GM19025 (cell line): Measurements from ENCODE around the gene ATP2A1.
A peak's percentile ranks its signal among the peaks of the same experiment; 100 is the strongest.
"Not testable (repeated sequence)": the region's sequence is repeated elsewhere in the genome, so short reads cannot be mapped to it uniquely, and the experiment has no call there.

Source experiments
- ATAC-seq: cut with Tn5 transposase; IDR thresholded peaks from one replicate; pipeline ENCODE4 v1.9.1; 2021; ENCODE audit warnings: mild to moderate bottlenecking, low read depth, moderate library complexity; ENCODE audit not compliant: unreplicated experiment

The ATP2A1 gene

DNA sequence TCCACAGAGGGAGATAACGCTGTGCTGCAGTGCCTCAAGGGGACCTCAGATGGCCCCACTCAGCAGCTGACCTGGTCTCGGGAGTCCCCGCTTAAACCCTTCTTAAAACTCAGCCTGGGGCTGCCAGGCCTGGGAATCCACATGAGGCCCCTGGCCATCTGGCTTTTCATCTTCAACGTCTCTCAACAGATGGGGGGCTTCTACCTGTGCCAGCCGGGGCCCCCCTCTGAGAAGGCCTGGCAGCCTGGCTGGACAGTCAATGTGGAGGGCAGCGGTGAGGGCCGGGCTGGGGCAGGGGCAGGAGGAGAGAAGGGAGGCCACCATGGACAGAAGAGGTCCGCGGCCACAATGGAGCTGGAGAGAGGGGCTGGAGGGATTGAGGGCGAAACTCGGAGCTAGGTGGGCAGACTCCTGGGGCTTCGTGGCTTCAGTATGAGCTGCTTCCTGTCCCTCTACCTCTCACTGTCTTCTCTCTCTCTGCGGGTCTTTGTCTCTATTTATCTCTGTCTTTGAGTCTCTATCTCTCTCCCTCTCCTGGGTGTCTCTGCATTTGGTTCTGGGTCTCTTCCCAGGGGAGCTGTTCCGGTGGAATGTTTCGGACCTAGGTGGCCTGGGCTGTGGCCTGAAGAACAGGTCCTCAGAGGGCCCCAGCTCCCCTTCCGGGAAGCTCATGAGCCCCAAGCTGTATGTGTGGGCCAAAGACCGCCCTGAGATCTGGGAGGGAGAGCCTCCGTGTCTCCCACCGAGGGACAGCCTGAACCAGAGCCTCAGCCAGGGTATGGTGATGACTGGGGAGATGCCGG, 54.3 kb downstream of the ATP2A1 start:
- no peak for ATAC-seq

DNA sequence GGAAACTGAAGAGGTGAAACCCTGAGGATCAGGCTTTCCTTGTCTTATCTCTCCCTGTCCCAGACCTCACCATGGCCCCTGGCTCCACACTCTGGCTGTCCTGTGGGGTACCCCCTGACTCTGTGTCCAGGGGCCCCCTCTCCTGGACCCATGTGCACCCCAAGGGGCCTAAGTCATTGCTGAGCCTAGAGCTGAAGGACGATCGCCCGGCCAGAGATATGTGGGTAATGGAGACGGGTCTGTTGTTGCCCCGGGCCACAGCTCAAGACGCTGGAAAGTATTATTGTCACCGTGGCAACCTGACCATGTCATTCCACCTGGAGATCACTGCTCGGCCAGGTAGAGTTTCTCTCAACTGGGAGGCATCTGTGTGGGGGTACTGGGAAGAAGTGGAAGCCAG, 54.9 kb downstream of the ATP2A1 start:
- ATAC-seq: no peak

DNA sequence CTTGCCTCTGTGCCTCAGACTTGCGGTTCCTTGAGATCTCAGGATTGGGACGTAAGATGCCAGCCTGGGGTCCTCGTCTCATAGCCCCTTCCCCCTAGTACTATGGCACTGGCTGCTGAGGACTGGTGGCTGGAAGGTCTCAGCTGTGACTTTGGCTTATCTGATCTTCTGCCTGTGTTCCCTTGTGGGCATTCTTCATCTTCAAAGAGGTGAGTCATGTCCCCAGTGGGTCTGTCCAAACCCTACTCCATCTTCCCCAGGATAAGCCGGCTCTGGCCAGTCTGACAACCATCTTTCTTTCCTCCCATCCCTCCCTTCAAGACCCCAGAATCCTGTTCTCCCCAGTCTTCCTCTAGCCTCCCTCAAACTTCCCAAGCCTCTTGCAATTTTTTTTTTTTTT, 57.1 kb downstream of the ATP2A1 start:
- no peak for ATAC-seq

DNA sequence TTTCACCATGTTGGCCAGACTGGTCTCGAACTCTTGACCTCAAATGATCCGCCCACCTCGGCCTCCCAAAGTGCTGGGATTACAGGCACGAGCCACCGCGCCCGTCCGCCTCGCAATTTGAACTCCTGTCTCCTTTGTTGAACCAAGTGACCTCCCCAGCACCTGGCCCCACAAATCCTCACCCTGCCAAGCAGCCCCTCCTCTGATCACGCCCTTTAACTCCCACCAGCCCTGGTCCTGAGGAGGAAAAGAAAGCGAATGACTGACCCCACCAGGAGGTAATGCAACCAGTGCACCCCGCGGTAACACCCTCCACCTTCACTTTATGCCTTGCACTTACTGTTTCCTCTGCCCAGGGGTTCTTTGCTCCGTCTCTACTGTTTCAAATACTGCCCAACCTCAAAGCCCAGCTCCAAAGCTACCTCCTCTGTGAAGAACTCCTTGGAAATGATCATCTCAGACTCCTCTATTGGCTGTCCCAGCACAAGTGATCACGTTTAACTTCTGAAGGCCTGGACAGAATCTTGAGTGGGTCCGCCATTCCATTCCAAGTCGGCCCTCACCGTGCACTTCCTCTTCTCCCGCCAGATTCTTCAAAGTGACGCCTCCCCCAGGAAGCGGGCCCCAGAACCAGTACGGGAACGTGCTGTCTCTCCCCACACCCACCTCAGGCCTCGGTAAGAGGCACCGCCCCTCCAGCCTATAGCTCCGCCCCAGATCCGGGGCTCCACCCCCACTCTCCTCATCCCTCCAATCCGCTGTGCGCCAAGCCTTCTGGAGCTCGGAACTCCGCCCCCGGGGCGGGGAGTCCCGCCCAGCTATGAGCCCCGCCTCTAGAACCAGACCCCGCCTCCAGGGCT, 57.9 kb downstream of the ATP2A1 start:
- peak; percentile 74 for ATAC-seq

DNA sequence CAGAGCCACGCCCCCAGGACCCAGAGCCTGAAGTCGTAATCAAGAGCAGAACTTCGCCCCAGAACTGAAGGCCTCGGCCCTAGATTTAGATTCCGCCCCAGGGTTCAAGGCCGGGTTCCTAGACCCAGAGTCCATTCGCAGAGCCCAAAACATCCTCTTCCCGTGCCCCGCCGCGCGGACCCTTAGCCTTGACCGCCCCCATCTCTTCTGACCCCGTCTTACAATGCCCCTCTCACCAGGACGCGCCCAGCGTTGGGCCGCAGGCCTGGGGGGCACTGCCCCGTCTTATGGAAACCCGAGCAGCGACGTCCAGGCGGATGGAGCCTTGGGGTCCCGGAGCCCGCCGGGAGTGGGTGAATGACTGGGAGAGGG, 58.5 kb downstream of the ATP2A1 start:
- no peak for ATAC-seq

DNA sequence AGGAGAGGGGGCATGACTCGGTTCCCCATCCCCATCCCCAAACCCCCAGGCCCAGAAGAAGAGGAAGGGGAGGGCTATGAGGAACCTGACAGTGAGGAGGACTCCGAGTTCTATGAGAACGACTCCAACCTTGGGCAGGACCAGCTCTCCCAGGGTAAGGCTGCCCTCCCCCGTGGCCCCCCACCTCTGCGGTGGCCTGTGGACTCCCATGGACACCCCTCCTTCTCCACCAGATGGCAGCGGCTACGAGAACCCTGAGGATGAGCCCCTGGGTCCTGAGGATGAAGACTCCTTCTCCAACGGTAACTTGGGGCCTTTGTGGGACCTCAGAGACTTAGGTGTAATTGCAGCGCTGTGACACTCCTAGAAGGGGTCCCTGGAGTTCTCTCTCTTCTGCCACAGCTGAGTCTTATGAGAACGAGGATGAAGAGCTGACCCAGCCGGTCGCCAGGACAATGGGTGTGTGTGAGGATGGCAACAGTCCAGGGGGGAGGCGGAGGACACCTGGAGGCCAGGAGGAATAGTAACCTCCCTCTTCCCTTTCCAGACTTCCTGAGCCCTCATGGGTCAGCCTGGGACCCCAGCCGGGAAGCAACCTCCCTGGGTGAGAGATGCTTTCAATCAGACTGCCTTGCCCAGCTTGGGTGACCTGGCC, 59.1 kb downstream of the ATP2A1 start:
- no peak for ATAC-seq

DNA sequence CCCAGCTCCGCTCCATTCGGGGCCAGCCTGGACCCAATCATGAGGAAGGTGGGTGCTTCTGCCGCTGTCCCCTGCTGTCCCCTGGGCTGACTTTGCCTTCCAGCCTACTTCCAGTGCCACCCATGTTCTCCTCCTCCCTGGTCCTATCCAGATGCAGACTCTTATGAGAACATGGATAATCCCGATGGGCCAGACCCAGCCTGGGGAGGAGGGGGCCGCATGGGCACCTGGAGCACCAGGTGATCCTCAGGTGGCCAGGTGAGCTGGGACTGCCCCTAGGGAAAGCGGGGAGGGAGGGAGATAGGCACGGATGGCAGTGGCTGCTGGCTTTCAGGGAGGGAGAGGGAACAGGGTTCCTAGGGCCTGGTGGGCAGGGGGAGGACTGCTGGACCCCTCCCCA, 60.4 kb downstream of the ATP2A1 start:
- ATAC-seq: no peak

DNA sequence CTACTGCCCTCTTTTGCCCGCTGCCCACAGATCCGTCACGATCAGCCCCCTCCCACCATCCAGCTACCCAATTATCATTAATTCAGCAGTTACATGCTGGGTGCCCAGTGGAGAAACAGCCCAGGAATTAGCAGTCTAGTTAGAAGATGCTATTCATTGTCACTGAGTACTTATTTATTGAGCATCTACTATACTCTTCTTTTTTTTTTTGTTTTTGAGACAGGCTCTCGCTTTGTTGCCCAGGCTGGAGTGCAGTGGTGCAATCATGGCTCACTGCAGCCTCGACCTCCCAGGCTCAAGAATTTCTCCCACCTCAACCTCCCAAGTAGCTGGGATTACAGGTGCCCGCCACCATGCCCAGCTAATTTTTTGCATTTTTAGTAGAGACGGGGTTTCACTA, 61.5 kb downstream of the ATP2A1 start:
- not testable (repeated sequence) for ATAC-seq

DNA sequence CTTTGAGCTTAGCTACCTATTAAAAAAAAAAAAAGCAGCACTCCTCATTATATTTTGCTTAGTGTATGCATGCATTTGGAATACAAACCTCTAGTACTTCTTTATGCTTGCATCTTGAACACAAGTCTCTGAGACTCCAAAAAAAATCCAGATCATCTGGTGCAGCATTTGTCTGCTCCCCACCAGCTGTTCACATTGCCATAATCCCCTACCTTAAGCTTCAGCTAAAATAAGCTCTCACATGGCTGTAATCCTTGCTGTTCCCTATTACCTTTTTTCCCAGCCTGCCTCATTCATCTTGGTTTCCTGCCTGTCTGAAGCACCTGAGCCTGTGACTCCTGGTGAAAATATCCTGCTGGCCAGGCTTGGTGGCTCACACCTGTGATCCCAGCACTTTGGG, 65.0 kb downstream of the ATP2A1 start:
- ATAC-seq: no peak

DNA sequence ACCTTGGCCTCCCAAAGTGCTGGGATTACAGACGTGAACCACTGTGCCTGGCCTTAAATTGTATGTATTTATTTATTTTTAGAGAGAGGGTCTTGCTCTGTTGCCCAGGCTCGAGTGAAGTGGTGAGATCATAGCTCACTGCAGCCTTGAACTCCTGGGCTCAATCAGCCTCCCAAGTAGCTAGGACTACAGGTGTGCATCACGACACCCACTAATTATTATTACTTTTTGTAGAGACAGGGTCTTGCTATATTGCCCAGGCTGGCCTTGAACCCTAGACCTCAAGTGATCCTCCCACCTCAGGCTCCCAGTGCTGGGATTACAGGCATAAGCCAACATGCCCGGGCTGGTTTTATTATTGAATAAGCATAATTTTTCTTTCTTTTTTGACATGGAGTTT, 68.4 kb downstream of the ATP2A1 start:
- no peak for ATAC-seq

DNA sequence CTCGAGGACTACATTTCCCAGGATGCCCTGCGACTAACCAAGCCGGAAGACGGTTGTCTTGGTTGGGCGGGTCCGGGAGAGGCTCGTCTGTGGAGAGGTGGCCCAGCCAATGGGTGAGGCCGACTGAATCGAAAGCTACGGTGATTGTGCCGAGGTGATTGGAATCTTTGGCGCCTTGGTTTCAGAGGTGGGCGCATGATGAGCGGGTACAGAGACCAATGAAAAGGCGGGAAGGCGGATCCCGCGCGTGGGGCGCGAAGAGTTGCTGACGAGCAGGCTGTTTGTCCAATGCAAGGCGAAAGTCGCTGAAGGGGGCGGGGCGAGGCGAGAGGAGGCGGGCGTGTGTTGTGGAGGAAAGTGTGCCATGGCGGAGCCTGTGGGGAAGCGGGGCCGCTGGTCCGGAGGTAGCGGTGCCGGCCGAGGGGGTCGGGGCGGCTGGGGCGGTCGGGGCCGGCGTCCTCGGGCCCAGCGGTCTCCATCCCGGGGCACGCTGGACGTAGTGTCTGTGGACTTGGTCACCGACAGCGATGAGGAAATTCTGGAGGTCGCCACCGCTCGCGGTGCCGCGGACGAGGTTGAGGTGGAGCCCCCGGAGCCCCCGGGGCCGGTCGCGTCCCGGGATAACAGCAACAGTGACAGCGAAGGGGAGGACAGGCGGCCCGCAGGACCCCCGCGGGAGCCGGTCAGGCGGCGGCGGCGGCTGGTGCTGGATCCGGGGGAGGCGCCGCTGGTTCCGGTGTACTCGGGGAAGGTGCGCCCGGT, 72.5 kb downstream of the ATP2A1 start, which contains the start of gene NFATC2IP:
NFATC2IP (plus strand) TSS at position 290 of the 762 bp plus-strand sequence; CDS start at position 365, 75 bp downstream.
- peak; percentile 95 for ATAC-seq

DNA sequence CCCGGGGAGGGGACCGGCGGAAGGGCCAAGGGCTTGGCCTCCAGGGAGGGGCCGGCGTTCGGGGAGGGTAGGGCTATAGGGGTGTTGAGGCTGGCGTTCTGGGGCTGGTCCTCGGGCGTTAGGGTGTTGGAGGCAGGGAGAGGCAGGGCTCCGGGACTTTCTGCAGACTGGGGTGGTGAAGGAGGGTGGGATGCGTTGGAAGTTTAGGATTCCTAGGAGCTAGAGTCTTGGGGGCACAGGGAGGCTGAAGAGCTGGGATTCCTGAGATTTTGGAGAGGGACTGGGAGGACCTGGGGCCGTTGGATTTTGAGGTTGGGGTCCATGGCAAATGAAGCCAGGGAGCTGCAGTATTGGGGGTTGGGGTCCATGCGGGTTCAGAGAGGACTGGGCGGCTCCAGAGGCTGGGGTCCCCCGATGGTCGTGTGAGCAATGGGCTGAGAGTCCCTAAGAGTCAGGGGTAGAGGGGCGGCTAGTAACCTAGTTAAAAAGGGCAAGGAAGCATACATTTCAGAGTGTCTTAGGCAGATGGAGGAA, 73.2 kb downstream of the ATP2A1 start:
- peak; percentile 6 for ATAC-seq
